SJCRH30 (cell line): ENCODE measurements around the gene CRK. TPM values are rescaled to one million over a fixed set of nuclear protein-coding genes. Genes with fewer than 3 reads are reported as not detected.
A peak's percentile ranks its signal among the peaks of the same experiment; 100 is the strongest.

Experiments used
- DNase-seq, 2 experiments: peaks; one replicate each; pipeline ENCODE4 v3.0.0-alpha.2; 2015 to 2020
- H3K27ac ChIP-seq: fragments of 250-450 bp; sonication (Bioruptor Pico); 2 replicates; pipeline ENCODE4 v1.5.1; 2020; ENCODE audit warnings: mild to moderate bottlenecking, moderate library complexity
- H3K27me3 ChIP-seq: fragments of 250-450 bp; sonication (Bioruptor Pico); 2 replicates; pipeline ENCODE4 v1.5.1; 2020; ENCODE audit warnings: mild to moderate bottlenecking, moderate library complexity
- H3K36me3 ChIP-seq: fragments of 250-450 bp; sonication (Bioruptor Pico); 2 replicates; pipeline ENCODE4 v1.5.1; 2020; ENCODE audit warnings: mild to moderate bottlenecking, moderate library complexity
- H3K4me1 ChIP-seq: fragments of 250-450 bp; sonication (Bioruptor Pico); 2 replicates; pipeline ENCODE4 v1.5.1; 2020; ENCODE audit warnings: mild to moderate bottlenecking, moderate library complexity
- H3K4me3 ChIP-seq: fragments of 250-450 bp; sonication (Bioruptor Pico); 2 replicates; pipeline ENCODE4 v1.5.1; 2020; ENCODE audit warnings: mild to moderate bottlenecking, moderate library complexity
- H3K9me3 ChIP-seq: fragments of 250-450 bp; sonication (Bioruptor Pico); replicated peaks from 2 replicates; pipeline ENCODE4 v1.5.1; 2020; ENCODE audit warnings: mild to moderate bottlenecking, moderate library complexity
- total RNA-seq: library from RNA; depleted of rRNA; stranded (reverse); fragments of >200 nt; shearing (Covaris generic); gene quantifications from 2 replicates; pipeline ENCODE4 v1.2.3, GENCODE V29; 2014

CRK gene
- total RNA-seq, 1 experiment from 2014 or later, result 39.4 TPM

DNA sequence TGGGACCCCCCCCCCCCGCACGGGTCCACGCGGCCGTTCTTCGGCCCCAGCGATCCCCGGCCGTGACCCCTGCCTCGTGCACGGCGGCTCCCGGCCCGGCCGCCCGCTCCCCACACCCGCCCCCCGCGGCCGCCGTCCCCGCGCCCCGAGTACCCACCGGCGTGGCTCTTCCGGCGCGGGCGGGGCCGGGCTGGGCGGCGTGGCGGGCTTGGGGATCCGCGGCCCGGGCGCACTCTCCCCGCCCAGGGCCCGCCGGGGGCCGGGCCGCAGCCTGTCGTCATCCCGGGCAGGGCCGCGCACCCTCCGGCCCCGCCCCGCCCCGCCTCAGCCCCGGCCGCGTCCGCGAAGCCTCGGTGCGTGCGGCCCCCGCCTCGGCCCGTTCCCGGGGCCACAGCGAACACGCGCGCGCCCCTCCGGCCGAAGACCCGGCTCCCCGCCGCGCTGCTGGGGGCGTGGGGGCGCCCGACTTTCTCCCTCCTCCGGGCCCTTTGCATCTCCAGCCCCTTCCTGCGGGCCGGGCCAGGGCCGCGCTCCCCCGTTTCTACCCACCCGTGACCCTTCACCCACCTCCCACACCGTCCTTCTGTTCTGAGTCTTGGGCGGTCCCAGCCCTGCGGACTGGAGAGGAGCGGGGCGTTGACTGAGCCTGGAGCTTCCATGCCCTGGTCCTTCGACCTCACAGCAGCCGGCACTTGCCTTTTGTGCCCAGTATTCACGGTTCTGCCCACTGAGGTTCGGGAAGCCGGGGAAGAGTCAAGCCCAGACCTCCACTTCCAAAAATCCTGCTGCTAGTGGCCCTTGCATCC is 35.6 kb upstream of the CRK start:
- H3K36me3 ChIP-seq, result no peaks in the 10 kb centered on the region
- peak overlapping the region; percentile 10; the same call in 1 of the 2 replicates for H3K27ac ChIP-seq
- DNase-seq, result peak in 1 of 2 experiments; percentile 33
- H3K27me3 ChIP-seq, result no peaks in the 10 kb centered on the region
- peak overlapping the region; percentile 76 for H3K4me3 ChIP-seq
- no peaks in the 10 kb centered on the region; the same call in 1 of the 2 replicates for H3K4me1 ChIP-seq
- H3K9me3 ChIP-seq, result no peaks in the 10 kb centered on the region

DNA sequence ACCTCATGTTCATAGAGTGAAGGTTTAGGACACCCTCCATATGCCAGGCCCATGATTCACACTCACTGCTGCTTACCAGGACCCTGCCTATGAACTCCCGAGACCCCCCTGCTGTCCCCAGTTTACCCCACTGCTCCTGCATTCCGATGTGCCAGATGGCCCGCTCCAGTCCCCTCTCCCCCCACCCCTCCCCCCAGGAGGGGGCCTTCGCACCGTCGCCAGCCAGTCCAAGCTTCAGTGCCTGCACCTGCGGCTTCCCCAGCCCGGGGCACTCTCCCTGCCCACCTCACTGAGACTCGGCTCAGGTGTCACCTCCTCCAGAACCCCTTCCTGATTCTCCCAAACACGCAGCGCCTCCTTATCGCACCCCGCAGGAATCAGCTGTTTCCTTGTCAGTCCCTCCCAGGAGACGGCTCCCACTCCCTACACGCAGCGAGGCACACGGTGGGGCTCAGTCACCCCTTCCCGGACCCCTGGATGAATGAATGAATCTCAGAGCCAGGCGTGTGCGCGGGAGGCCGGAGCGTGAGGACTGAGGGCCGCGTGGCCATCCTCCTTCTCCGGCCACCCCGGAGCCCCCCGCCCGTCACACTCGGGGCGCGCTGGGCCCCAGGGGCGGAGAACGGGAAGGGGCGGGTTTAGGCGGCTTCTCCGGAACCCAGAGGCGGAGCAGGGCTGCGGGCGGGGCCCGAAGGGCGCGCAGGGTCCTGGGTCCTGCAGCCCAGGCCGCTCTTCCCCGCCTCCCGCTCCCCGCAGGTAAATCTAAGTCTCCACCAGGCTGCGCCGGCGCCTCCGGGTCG is 34.8 kb upstream of the CRK start:
- H3K27ac ChIP-seq, result peak overlapping the region; percentile 10; the same call in 1 of the 2 replicates
- H3K27me3 ChIP-seq, result no peaks in the 10 kb centered on the region
- H3K36me3 ChIP-seq, result no peaks in the 10 kb centered on the region
- H3K4me3 ChIP-seq, result peak overlapping the region; percentile 76
- peak; percentile 45 to 50 for DNase-seq
- no peaks in the 10 kb centered on the region for H3K9me3 ChIP-seq
- H3K4me1 ChIP-seq, result no peaks in the 10 kb centered on the region

DNA sequence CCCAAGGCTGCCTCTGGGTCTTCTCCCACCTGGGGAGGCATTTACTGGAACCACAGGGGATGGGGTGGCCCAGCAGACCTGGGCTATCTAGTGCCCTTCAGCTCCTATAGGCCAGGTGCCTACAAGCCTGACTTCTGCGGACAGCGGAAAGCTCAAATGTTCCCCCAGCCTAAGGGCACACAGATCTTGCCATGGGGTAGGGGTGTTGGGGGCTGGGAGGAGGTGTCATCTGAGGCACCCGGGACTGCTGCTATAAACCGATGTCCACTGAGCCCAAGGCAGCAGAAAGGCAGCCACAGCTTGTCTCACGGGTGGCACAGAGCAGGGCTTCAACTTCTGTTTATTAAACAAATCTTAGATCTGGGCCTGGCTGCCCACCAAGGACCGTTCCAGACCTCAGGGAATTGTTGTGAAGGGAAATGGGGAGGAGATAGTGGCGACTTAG is 32.8 kb upstream of the CRK start:
- DNase-seq, result no peak
- Histone ChIP-seq H3K4me3 (peak overlapping the region; percentile 59), H3K27me3 (no peaks in the 10 kb centered on the region), H3K9me3 (no peaks in the 10 kb centered on the region), H3K27ac (no peak overlapping the region; the same call in 1 of the 2 replicates), H3K4me1 (no peaks in the 10 kb centered on the region; the same call in 1 of the 2 replicates), H3K36me3 (no peaks in the 10 kb centered on the region)

DNA sequence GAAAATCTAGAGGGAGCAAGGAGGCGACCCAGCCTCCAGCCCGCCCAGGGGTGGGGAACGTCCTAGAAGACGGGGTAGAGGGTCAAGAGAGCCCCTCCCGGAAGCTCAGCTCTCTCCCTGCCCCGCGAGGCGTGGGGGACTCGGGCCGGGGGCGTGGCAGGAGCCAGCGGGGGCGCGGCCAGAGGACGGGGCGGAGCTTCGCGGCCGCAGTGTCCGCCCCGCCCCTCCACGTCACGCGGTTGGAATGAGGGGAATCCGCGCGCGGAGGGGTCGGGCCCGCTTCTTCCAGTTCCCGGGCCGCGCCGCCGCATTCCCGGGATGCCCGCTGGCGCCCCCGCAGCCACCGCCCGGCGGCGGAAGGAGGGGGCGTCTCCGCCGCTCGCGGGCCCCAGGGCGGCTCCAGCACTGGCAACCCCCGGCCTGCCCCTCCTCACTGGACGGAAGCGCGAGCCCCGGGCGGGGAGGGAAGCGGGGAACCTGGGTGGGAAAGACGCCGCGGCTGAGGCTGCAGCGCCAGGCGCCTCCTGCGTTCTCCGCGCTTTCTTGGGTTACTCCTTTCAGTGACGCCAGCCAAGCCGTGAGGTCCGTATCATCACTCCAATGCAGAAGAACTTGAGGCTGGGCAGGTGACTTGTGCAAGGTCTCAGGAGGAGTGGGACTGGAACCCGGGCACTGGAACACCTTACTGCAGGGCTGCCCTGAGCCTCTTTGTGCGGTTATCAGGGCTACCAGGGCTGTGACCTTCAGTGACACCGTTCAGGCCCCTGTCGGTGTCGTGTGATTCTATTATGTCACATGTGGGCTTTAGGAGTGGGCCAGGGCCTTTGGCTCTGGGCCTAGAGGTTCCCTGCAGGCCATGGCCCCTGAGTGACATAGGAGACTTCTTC is 32.1 kb upstream of the CRK start:
- peak overlapping the region; percentile 45; the same call in 1 of the 2 replicates for H3K27ac ChIP-seq
- H3K36me3 ChIP-seq, result no peaks in the 10 kb centered on the region
- peak; percentile 64 to 74 for DNase-seq
- no peaks in the 10 kb centered on the region for H3K27me3 ChIP-seq
- no peaks in the 10 kb centered on the region for H3K9me3 ChIP-seq
- peak overlapping the region; percentile 59 for H3K4me3 ChIP-seq
- H3K4me1 ChIP-seq, result no peaks in the 10 kb centered on the region; the same call in 1 of the 2 replicates

DNA sequence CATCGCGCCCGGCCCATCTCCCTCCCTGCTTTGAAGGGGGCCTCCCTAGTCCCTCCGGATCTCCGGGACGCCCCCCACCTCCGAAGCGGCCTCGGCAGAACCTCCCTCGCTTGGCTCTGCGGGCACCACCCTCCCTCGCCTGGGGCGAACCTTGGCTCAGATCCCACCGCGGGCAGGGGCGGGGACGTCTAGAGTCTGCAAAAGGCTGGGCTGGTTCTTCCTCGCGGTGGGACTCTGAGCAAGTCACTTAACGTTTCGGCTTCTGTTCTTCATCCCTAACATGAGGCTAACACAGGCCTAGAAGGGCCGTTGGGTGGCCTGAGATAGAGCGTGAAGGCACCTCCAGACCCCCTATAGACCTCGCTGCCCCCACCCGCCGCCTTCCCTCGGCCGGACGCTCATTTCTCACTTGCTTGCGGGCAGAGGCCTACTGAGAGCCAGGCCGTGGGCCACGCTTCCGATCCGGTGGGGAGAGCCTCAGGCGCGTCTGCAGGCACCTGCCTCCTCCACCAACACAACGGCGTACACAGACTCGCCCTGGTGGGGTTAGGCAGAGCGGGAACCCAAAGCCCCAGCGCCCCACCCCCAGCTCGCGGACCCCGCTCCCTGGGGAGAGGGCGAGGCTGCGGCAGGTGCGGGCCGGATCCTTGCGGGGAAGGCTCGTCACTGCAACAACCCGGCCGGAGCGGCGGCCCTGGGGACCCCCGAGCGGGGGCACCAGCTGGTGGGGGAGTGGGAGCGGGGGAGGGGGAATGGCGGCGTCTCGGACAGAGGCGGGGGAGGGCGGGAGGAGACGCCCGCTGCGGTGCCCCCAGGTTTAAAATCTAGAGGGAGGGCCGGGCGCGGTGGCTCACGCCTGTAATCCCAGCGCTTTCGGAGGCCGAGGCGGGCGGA is 31.0 kb upstream of the CRK start:
- Histone ChIP-seq H3K36me3 (no peaks in the 10 kb centered on the region), H3K9me3 (no peaks in the 10 kb centered on the region), H3K4me3 (peak overlapping the region; percentile 59), H3K27ac (no peak overlapping the region), H3K27me3 (no peaks in the 10 kb centered on the region), H3K4me1 (no peaks in the 10 kb centered on the region; the same call in 1 of the 2 replicates)
- peak; percentile 48 to 49 for DNase-seq

DNA sequence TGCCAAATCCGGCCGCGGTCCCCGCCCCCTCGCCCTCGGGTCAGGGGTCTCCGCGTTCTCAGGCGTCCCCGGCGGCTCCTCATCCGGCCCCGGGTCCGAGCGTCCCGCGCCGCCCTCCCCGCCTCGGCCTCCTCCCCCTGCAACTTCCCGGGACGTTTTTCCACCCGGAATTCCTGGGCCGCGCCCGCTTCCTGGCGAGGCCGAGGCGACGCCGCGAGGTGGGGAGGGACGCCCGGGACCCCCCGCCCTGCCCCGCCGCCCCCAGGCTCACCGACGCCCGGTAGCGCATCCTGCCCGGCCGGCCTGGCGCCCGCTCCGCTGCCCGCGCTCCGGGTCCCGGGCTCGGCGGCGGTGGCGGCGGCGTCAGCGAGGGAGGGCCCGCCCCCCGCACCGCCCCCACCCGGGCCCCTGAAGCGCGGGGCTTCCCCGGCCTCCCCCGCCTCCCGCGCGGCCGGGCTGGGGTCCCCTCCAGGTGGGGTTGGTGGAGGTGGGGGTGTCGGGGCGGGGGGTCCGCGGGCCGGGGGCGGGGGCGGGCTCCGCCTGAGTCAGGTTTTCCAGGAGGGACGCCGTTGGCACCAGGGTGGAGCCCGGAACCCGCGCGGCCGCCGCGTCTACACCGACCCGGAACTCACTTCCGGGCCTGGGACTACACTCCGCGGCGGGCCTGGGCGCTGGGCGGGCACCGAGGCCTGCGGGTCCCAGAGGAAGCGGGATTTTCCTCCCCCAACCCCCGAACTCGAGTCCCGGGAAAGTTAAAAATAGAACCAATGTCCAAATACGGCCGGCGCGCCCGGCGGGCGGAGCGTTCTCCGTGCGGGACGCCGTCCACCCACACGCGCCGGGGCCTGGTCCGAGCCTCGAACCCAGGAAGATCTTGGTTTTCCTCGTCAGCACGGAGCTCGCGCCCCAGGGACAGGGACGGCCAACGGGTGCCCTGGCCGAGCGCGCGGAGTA is 29.7 kb upstream of the CRK start:
- peak overlapping the region; percentile 53 for H3K27ac ChIP-seq
- H3K9me3 ChIP-seq, result no peaks in the 10 kb centered on the region
- H3K27me3 ChIP-seq, result no peaks in the 10 kb centered on the region
- DNase-seq, result peak; percentile 27 to 28
- H3K36me3 ChIP-seq, result no peaks in the 10 kb centered on the region
- H3K4me3 ChIP-seq, result peak overlapping the region; percentile 71
- H3K4me1 ChIP-seq, result no peaks in the 10 kb centered on the region; the same call in 1 of the 2 replicates

DNA sequence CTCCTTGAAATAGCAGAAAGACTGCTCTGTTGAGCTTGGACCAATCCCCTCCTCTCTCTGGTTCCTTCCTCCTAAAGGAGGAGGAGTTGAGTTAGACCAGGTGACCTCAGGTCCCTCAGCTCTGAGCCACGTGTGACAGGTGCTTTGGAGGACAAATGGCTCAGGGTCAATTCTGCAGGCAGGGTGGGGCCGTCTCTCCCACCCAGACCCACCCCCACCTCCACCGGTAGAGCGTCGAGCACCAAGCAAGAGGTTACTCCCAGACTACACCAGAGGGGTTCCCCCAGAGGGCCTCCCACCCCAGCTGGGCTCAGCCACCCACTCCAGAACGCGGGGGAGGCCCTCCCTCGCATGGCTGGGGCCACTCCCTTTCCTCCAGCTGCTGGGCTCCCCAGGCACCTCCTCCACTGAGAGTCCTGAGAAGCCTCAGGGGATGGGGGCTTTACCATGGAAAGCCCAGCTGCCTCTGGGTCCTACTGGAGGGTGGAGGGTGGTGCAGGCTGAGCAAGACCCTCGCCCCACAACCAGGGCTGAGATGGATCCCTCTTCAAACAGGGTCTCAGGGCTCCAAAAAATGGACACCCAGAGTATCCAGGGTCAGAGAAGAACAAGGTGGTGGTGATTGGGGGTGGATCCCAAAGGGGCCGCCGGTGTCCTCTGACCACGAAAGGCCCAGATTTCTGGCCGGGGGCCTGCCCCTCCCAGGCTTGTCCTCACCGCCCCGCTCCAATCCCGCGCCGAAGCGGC is 28.8 kb upstream of the CRK start:
- no peaks in the 10 kb centered on the region for H3K9me3 ChIP-seq
- peak overlapping the region; percentile 71 for H3K4me3 ChIP-seq
- peak; percentile 73 to 76 for DNase-seq
- no peaks in the 10 kb centered on the region; the same call in 1 of the 2 replicates for H3K4me1 ChIP-seq
- H3K36me3 ChIP-seq, result no peaks in the 10 kb centered on the region
- no peaks in the 10 kb centered on the region for H3K27me3 ChIP-seq
- peak overlapping the region; percentile 51 for H3K27ac ChIP-seq

DNA sequence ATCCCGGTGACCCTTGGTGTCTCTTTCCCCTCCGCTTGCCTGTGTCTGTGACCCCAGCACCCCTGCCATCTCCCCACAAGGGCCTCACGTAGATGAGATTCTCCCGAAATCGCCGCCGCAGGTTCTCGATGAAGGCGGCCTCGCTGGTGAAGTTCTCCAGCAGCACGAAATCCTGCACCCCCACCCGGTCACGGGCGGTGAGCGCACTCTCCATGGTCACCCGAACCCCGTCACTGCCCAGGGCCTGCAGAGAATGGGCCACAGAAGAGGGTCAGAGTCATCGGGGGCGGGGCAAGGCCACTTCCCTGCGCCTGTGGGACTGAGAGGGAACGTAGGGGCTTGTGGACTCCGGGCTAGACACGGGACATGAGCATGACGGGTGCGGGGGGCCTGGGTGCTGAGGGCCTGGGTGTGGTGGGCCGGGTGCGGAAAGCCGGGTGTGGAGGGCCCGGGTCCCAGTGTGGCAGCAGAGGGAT is 28.1 kb upstream of the CRK start:
- no peak overlapping the region for H3K4me3 ChIP-seq

DNA sequence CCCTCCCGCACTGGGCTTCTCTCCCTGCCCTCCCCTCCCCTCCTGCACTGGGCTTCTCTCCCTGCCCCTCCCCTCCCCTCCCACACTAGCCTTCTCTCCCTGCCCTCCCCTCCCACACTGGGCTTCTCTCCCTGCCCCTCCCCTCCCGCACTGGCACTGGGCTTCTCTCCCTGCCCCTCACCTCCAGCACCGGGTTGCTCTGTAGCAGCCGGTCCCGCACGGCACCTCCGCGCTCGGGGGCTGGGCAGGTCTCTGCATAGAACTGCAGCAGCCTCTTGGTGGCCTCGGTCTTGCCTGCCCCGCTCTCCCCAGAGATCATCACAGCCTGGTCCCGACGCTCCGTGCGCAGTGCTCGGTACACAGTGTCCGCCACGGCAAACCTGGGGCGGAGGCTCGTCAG is 26.6 kb upstream of the CRK start:
- Histone ChIP-seq H3K4me3 (no peak overlapping the region), H3K36me3 (no peaks in the 10 kb centered on the region)

More for the DNA sequence above, 28.1 kb upstream of the CRK start:
- Histone ChIP-seq H3K27me3 (no peaks in the 10 kb centered on the region), H3K9me3 (no peaks in the 10 kb centered on the region), H3K4me1 (no peaks in the 10 kb centered on the region; the same call in 1 of the 2 replicates), H3K27ac (no peak overlapping the region), H3K36me3 (no peaks in the 10 kb centered on the region)
- DNase-seq, result no peak

DNA sequence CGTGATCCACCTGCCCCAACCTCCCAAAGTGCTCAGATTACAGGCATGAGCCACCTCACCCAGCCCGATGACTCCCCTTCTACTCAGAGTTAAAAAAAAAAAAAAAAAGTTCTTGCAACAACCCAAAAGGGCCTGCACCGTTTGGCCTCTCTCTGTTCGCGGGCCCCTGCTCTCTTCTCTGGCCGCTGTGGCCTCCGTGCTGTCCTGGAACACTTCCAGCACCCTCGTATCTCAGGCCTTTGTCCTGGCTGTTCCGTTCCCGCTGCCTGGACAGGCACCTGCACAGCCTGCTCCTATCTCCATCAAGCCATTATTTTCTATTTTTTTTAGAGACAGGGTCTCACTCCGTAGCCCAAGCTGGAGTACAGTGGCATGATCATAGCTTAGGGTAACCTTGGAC is 25.7 kb upstream of the CRK start:
- no peak for DNase-seq
- no peak overlapping the region for H3K27ac ChIP-seq
- H3K9me3 ChIP-seq, result no peaks in the 10 kb centered on the region
- H3K27me3 ChIP-seq, result no peaks in the 10 kb centered on the region
- H3K36me3 ChIP-seq, result no peaks in the 10 kb centered on the region
- H3K4me3 ChIP-seq, result no peak overlapping the region
- no peaks in the 10 kb centered on the region; the same call in 1 of the 2 replicates for H3K4me1 ChIP-seq

More for the DNA sequence above, 26.6 kb upstream of the CRK start:
- Histone ChIP-seq H3K27me3 (no peaks in the 10 kb centered on the region), H3K4me1 (no peaks in the 10 kb centered on the region; the same call in 1 of the 2 replicates), H3K9me3 (no peaks in the 10 kb centered on the region), H3K27ac (no peak overlapping the region)
- DNase-seq, result no peak

DNA sequence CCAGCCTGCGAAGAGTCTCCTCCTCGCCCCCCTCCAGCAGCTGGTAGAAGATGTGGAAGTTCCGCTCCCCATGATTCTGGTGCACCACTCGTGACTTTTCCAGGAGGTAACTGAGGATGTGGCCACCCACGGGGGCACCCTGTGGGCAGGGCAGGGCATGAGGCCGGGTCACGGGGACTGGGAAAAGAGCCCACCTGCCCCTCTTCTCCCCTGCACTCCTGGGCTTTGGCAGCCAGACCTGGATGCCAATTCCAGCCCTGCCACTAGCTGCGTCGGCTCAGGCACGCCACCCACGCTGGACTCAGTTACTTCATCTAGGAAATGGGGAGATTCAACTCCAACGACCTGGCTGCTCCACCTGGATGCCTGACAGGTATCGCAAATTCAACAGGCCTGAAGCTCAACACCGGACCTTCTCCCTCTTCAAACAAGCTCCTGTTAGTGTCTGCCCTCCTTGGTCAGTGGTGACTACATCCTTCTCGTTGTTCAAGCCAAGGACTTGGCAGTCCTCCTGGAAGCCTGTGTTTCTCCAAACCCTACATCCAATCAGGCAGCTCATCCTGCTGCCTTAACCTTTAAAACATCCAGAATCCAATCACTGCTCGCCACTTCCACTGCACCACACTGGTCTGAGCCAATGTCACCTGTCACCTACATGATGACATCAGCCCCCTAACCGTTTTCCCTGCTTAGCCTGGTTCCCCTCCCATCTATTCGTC is 24.9 kb upstream of the CRK start:
- no peak overlapping the region for H3K4me3 ChIP-seq
- H3K9me3 ChIP-seq, result no peaks in the 10 kb centered on the region
- no peak for DNase-seq

More for the DNA sequence above, 24.9 kb upstream of the CRK start:
- Histone ChIP-seq H3K4me1 (no peaks in the 10 kb centered on the region; the same call in 1 of the 2 replicates), H3K27ac (no peak overlapping the region), H3K36me3 (no peaks in the 10 kb centered on the region), H3K27me3 (no peaks in the 10 kb centered on the region)
